Hematopoietic multipotent progenitor cell treated with erythropoietin and hydrocortisone succinate and interleukin-3 and kit ligand, for 17 days (in vitro differentiated cells): ENCODE data around the gene SLC4A2.

Source experiments
- DNase-seq: peaks from one replicate; pipeline ENCODE4 v3.0.0-alpha.2; 2015; ENCODE audit warnings: low spot score

Gene SLC4A2

GRCh38 chr7:151062399-151063211 is 3.2 kb downstream of the SLC4A2 start:
- no peak for DNase-seq

- DNase-seq, result no peak
Measured at GRCh38 chr7:151063212-151063561, 3.8 kb downstream of the SLC4A2 start.

DNA sequence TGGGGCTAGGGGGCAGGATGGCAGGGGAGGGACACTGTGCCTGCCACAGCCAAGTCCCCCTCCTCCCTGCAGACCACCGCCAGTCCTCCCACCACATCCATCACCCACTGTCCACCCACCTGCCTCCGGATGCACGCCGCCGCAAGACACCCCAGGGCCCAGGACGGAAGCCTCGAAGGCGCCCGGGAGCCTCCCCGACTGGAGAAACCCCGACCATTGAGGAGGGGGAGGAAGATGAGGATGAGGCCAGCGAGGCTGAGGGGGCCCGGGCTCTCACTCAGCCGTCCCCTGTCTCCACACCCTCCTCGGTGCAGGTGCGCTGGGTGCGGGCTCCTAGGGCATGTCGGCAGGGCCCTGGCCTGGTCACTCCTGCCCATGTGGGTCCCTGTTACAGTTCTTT is 5.1 kb downstream of the SLC4A2 start:
- DNase-seq, result no peak

- no peak for DNase-seq
Measured at GRCh38 chr7:151064993-151065392, 5.6 kb downstream of the SLC4A2 start.

DNA sequence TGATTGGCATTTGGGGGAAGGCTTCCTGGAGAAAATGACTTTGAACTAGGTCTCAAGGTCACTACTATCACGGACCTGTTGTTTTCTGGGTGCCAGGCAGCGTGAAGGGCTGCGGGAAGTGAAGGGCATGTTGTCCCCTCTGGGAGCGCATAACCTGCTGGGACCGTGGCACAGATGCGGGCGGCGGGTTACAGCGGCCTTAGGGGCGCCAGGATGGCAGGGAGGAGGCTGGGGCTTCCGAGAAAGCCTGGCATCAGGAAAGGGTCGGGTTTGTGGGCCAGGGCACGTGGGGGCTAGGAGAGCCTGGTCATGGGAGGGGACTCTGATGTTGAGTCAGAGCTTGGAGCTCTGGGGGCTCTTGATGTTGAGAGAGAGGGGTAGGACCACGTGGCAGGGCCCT is 6.1 kb downstream of the SLC4A2 start:
- no peak for DNase-seq

- no peak for DNase-seq
Measured at GRCh38 chr7:151066273-151066974, 7.0 kb downstream of the SLC4A2 start.

DNA sequence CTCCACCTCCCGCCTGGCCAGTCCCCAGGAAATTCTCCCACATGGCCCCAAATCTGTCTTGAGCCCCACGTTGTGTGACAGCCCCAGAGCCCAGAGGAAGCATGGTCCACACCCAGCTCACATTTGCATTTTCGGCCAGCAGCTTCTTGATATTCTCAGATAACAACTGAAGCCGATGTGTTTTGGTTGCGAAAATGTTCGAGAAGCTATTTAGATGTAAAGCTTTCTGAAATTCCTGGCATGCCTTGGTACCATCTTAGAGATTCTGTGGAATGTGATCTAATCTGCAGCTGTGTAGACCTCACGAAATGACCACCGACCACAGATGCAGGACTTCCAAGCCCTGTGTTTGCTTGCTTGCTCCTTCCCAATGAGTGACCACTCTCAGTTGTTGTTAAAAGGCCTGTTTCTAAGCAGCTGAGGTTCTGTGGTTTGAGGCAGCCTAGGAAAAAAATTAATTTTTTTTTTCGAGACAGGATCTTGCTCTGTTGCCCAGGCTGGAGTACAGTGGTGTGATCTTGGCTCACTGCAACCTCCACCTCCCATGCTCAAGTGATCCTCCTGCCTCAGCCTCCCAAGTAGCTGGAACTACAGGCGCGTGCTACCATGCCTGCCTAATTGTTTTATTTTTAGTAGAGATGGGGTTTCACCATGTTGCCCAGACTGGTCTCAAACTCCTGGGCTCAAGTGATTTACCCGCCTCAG is 8.8 kb downstream of the SLC4A2 start:
- DNase-seq, result no peak

DNA sequence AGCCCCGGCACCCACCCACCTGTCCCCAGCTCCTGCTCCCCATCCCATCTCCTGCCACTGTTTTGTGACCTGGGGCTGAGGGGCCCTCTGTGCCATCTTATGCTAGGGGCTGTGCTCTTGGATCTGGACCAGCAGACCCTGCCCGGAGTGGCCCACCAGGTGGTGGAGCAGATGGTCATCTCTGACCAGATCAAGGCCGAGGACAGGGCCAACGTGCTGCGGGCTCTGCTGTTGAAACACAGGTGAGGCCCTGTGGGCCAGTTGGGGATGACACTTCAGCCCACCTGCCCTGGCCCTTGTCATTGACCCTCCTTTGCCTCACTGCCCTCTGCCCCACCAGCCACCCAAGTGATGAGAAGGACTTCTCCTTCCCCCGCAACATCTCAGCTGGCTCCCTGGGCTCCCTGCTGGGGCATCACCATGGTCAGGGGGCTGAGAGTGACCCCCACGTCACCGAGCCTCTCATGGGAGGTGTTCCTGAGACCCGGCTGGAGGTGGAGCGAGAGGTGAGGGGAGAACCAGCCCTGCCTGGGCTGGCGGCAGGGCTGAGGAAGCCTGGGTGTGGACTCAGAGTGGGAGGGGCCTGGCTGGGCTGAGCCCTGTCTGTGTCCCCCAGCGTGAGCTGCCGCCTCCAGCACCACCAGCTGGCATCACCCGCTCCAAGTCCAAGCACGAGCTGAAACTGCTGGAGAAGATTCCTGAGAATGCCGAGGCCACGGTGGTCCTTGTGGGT is 10.6 kb downstream of the SLC4A2 start:
- DNase-seq, result no peak

GRCh38 chr7:151070574-151070960 is 11.2 kb downstream of the SLC4A2 start:
- no peak for DNase-seq

DNA sequence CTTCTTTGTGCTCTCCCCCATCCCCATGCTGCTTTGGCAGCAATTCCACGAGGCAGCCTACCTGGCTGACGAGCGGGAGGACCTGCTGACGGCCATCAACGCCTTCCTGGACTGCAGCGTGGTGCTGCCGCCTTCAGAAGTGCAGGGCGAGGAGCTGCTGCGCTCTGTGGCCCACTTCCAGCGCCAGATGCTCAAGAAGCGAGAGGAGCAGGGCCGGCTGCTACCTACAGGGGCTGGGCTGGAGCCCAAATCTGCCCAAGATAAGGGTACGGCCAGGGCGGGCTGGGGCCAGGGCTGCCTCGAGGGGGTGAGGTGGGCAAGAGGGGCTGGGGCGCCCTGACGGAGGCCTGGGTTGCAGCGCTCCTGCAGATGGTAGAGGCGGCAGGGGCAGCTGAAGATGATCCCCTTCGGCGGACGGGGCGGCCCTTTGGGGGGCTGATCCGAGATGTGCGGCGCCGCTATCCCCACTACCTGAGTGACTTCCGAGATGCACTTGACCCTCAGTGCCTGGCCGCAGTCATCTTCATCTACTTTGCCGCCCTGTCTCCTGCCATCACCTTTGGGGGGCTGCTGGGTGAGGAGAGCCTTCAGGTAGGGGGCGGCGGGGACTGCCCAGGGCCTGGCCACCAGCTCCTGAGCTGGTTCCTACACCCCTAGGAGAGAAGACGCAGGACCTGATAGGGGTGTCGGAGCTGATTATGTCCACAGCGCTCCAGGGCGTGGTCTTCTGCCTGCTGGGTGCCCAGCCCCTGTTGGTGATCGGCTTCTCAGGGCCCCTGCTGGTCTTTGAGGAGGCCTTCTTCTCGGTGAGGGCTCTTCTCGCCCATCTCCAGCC is 11.9 kb downstream of the SLC4A2 start:
- DNase-seq, result no peak

DNA sequence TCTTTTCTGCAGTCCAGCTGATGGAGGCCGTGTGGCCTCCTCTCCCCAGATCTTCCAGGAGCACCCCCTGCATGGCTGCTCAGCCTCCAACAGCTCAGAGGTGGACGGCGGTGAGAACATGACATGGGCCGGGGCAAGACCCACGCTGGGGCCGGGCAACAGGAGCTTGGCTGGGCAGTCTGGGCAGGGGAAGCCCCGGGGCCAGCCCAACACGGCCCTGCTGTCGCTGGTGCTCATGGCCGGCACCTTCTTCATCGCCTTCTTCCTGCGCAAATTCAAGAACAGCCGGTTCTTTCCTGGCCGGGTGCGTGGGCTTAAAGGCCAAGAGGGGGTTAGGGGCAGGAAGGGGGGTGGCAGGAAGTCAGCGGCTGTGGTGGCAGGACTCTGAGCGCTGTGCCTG is 14.6 kb downstream of the SLC4A2 start:
- DNase-seq, result no peak

DNA sequence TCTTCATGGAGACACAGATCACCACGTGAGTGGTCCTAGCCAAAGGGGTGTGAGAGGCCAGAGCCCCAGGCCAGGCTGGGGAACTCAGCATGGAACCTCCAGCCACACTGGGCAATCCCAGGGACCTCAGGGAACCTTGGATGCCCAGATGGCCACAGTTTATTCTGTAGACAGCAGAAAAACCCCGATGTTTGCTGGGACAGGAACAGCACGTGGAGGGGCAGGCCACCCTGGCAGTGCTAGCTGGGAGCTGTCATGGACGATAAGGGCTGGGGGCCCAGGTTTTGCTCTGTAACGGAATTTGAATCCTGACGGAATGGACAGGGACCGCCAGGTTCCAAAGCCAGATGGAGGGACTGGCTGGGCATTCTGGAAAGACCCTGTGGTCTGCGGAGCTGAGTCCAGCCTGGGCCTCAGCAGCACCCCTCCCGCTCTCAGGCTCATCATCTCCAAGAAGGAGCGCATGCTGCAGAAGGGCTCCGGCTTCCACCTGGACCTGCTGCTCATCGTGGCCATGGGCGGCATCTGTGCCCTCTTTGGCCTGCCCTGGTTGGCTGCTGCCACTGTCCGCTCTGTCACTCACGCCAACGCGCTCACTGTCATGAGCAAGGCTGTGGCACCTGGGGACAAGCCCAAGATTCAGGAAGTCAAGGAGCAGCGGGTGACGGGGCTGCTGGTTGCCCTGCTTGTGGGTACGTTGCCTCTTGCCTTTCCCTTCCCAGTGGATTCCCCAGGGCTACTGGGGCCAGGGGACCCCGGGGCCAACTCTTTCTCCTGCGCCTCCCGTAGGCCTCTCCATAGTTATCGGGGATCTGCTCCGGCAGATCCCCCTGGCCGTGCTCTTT is 15.7 kb downstream of the SLC4A2 start:
- no peak for DNase-seq

DNA sequence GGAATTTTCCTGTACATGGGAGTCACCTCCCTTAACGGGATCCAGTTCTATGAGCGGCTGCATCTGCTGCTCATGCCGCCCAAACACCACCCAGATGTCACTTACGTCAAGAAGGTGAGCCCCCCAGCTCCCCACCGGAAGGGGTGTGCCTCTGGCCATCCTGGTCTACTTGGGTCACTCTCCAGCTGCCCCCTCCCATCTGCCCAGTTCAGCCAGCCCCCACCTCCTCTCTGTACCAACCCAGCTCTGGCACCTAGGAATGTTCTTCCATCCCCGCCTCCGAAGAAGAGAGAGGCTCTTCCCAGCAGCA is 16.2 kb downstream of the SLC4A2 start:
- DNase-seq, result no peak

GRCh38 chr7:151075978-151076426 is 16.6 kb downstream of the SLC4A2 start:
- no peak for DNase-seq

DNA sequence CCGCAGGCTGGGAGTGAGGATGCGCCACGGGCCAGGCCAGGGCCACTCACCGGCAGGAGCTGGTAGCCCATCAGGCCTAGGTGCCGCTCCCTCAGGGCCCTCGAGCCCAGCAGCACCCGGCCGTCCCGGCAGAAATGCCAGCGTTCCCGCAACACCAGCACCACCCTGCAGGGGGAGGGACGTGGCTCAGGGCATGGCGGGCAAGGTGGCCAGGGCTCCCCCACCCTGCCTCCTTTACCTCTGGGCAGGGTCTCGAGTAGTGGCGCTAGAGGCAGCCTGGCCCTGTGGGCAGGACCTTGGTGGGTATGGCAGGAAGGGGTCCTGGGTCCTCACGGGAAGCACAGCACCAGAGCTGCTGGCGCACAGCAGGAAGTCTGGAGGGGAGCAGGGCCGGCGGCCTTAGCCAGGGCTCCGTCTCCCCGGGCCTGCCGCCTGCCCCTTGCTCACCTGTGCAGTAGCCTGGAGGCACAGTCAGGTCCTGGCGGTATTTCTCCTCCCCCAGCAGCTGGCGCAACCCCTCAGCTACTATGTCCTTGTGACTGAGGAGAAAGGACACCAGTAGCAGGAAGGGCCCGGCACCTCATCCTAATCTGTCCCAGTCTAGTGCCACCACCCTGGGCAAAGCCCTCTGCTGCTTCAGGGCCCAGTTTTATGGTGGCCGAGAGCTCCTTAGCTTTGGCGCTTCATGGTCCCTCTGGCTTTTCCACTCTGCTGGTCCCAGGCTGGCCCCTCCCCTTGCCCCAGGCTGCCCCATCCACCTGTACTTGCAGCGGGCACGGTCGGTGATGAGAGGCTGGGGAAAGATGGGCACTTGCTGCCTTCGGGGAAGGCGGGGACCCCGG is 17.7 kb downstream of the SLC4A2 start:
- no peak for DNase-seq

DNA sequence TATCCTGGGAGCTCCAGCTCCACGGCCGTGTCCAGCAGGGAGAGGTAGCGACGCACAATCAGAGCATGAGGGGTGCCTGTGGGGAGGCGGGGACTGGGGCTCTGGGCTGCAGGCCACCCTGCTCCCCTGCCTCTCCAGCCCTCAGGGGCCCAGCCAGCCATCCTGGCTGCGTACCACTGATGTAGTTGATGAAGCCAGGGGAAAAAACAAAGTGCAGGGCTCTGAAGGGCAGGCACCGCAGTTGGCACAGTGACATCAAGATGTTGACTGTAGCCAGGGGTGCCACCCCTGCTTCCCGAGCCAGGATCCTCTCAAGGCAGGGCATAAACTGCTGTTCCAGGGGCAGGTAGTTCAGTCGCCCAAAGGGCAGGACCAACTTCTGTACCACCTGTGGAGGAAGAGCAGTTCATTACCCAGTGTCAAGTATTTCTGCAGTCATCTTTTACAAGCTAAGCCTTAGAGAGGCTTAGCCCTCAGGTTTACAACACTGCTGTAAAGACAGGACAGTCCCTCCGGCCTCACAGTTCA is 18.4 kb downstream of the SLC4A2 start:
- no peak for DNase-seq

- DNase-seq, result no peak
Measured at GRCh38 chr7:151078233-151079040, 19.0 kb downstream of the SLC4A2 start.

DNA sequence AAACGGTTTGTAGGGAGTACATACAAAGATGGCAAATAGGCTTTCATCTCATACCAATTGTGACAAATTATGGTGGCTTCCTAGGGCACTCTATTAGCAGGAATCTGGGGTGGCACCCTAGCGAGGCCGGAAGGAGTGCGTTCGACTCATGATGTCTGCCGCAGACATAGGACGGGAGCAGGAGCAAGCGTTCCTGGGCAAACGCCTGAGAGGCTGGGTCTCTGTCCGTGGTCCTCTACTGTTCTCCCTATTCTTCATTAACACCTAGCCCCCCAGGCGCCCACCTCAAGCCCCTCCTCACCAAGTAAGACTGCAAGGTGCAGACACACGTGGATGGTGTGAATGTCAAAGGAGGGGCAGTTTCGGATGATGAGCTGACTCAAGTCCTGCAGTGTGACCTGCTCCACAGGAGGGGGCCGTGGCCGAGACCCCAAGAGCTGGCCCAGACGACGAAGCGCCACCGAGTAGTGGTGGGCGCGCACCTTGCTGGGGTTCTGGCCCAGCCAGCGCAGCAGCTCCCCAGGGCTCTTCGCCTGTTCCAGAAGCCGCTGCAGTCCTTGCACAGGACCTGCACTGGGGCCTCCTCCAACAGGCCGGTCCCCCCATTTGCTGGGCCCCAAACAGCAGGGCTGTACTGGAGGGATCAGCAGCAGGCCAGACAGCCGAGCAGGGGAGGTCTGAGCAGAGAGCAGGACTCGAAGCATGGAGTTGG is 20.0 kb downstream of the SLC4A2 start:
- no peak for DNase-seq
